Neural progenitor cell (in vitro differentiated cells): Measurements from ENCODE around the gene CKAP4.

ENCODE experiments used
- EZH2 ChIP-seq: fragments of 200-600 bp; sonication (generic); IDR thresholded peaks from 2 replicates; pipeline ENCODE4 v1.6.1; 2017; ENCODE audit warnings: antibody characterized with exemption, mild to moderate bottlenecking, moderate library complexity
- TF ChIP-seq, protein P1 (sequence below): fragments of 200-600 bp; sonication (generic); IDR thresholded peaks from 2 replicates; pipeline ENCODE4 v1.5.1; 2017; ENCODE audit warnings: antibody characterized with exemption, mild to moderate bottlenecking

DNA sequence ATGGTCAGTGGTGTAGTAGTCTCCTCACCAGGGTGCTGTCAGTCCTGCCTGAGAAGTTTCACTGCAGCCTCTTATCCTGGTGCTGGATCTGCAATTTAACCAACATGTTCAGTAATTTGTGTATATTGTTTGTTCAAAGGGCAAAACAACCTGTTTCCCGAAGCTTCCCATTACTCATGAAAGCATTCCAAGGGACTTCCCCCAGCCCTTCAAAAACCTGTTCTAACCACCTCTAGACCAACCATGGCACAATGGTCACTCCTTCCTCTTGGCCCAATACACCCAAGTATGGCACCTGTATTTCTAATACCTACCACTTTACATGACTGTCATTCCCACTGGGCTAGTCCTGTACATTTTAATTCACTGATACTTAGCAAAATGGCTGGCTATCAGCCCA is 12.1 kb downstream of the CKAP4 start:
- TF ChIP-seq, protein P1, sequence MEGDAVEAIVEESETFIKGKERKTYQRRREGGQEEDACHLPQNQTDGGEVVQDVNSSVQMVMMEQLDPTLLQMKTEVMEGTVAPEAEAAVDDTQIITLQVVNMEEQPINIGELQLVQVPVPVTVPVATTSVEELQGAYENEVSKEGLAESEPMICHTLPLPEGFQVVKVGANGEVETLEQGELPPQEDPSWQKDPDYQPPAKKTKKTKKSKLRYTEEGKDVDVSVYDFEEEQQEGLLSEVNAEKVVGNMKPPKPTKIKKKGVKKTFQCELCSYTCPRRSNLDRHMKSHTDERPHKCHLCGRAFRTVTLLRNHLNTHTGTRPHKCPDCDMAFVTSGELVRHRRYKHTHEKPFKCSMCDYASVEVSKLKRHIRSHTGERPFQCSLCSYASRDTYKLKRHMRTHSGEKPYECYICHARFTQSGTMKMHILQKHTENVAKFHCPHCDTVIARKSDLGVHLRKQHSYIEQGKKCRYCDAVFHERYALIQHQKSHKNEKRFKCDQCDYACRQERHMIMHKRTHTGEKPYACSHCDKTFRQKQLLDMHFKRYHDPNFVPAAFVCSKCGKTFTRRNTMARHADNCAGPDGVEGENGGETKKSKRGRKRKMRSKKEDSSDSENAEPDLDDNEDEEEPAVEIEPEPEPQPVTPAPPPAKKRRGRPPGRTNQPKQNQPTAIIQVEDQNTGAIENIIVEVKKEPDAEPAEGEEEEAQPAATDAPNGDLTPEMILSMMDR, result no peak
- TF ChIP-seq EZH2, result no peak
